Skeletal muscle satellite cell (primary cell): ENCODE results near the gene TAF1.
"Not testable (repeated sequence)": the region's sequence is repeated elsewhere in the genome, so short reads cannot be mapped to it uniquely, and the experiment has no call there.

Experiments
- H3K27me3 ChIP-seq: 2 replicates; pipeline ENCODE4 v1.7.0; 2013; ENCODE audit warnings: low read length; ENCODE audit not compliant: control insufficient read depth, insufficient read depth
- H3K36me3 ChIP-seq: 2 replicates; pipeline ENCODE4 v1.7.0; 2013; ENCODE audit warnings: mild to moderate bottlenecking, control low read depth, low read length; ENCODE audit not compliant: insufficient read depth
- H3K4me1 ChIP-seq: 2 replicates; pipeline ENCODE4 v1.7.0; 2013; ENCODE audit warnings: low read length; ENCODE audit not compliant: control insufficient read depth, insufficient read depth
- H3K4me2 ChIP-seq: 2 replicates; pipeline ENCODE4 v1.7.0; 2013; ENCODE audit warnings: mild to moderate bottlenecking, low read length
- H3K4me3 ChIP-seq: 2 replicates; pipeline ENCODE4 v1.7.0; 2013; ENCODE audit warnings: low read length
- H3K9ac ChIP-seq: 2 replicates; pipeline ENCODE4 v1.7.0; 2013; ENCODE audit warnings: mild to moderate bottlenecking, low read depth, low read length, moderate library complexity
- H3K9me3 ChIP-seq: replicated peaks from 2 replicates; pipeline ENCODE4 v1.7.0; 2013; ENCODE audit warnings: mild to moderate bottlenecking, control low read depth, low read length

TAF1 gene

GRCh38 chrX:71482228-71482958 lies 116.2 kb downstream of the TAF1 start:
- no peaks in the 10 kb centered on the region for H3K4me1 ChIP-seq
- no peaks in the 10 kb centered on the region for H3K27me3 ChIP-seq
- H3K4me3 ChIP-seq = no peak overlapping the region
- H3K36me3 ChIP-seq = no peaks in the 10 kb centered on the region
- H3K4me2 ChIP-seq = no peak overlapping the region
- H3K9ac ChIP-seq = no peak overlapping the region
- no peaks in the 10 kb centered on the region for H3K9me3 ChIP-seq

GRCh38 chrX:71487814-71488213 lies 121.7 kb downstream of the TAF1 start:
- H3K4me3 ChIP-seq = no peak overlapping the region
- H3K36me3 ChIP-seq = no peaks in the 10 kb centered on the region

GRCh38 chrX:71489540-71489939 lies 123.4 kb downstream of the TAF1 start:
- Histone ChIP-seq H3K9ac (no peak overlapping the region), H3K4me3 (no peak overlapping the region), H3K27me3 (no peaks in the 10 kb centered on the region), H3K4me1 (no peaks in the 10 kb centered on the region), H3K9me3 (no peaks in the 10 kb centered on the region), H3K4me2 (no peak overlapping the region), H3K36me3 (no peaks in the 10 kb centered on the region)

More at GRCh38 chrX:71487814-71488213, 121.7 kb downstream of the TAF1 start:
- Histone ChIP-seq H3K4me2 (no peak overlapping the region), H3K9ac (no peak overlapping the region), H3K4me1 (no peaks in the 10 kb centered on the region), H3K9me3 (no peaks in the 10 kb centered on the region), H3K27me3 (no peaks in the 10 kb centered on the region)

GRCh38 chrX:71492231-71493065 lies 126.3 kb downstream of the TAF1 start:
- Histone ChIP-seq H3K4me3 (peak overlapping the region; percentile 68), H3K36me3 (no peaks in the 10 kb centered on the region), H3K9ac (peak overlapping the region; percentile 66), H3K27me3 (no peaks in the 10 kb centered on the region), H3K9me3 (no peaks in the 10 kb centered on the region), H3K4me2 (peak overlapping the region; percentile 95), H3K4me1 (no peaks in the 10 kb centered on the region)

- Histone ChIP-seq H3K4me2 (peak overlapping the region; percentile 95), H3K9ac (no peak overlapping the region), H3K36me3 (no peaks in the 10 kb centered on the region), H3K4me3 (peak overlapping the region; percentile 68), H3K27me3 (no peaks in the 10 kb centered on the region), H3K9me3 (no peaks in the 10 kb centered on the region), H3K4me1 (no peaks in the 10 kb centered on the region)
These were observed 127.0 kb downstream of the TAF1 start for GRCh38 chrX:71493111-71493613.

- not testable (repeated sequence) for H3K9me3 ChIP-seq, H3K4me1 ChIP-seq, H3K9ac ChIP-seq, H3K4me3 ChIP-seq, H3K36me3 ChIP-seq, H3K4me2 ChIP-seq, H3K27me3 ChIP-seq
These were observed 129.8 kb downstream of the TAF1 start for GRCh38 chrX:71495979-71496378.

- no peaks in the 10 kb centered on the region for H3K9me3 ChIP-seq
- no peak overlapping the region for H3K9ac ChIP-seq
- H3K36me3 ChIP-seq = no peaks in the 10 kb centered on the region
- no peak overlapping the region for H3K4me2 ChIP-seq
- H3K4me3 ChIP-seq = no peak overlapping the region
- H3K4me1 ChIP-seq = no peaks in the 10 kb centered on the region
- H3K27me3 ChIP-seq = no peaks in the 10 kb centered on the region
These were observed 130.3 kb downstream of the TAF1 start for GRCh38 chrX:71496476-71496875.

GRCh38 chrX:71502080-71502479 lies 135.9 kb downstream of the TAF1 start:
- H3K4me1 ChIP-seq, H3K27me3 ChIP-seq, H3K4me2 ChIP-seq, H3K9ac ChIP-seq, H3K9me3 ChIP-seq, H3K36me3 ChIP-seq, H3K4me3 ChIP-seq: not testable (repeated sequence)

- Histone ChIP-seq H3K4me3 (no peak overlapping the region), H3K36me3 (no peaks in the 10 kb centered on the region), H3K4me2 (no peak overlapping the region), H3K4me1 (no peaks in the 10 kb centered on the region), H3K27me3 (no peaks in the 10 kb centered on the region), H3K9ac (no peak overlapping the region), H3K9me3 (no peaks in the 10 kb centered on the region)
These were observed 138.2 kb downstream of the TAF1 start for GRCh38 chrX:71504346-71504745.

- Histone ChIP-seq H3K9me3 (no peaks in the 10 kb centered on the region), H3K4me2 (no peak overlapping the region), H3K4me3 (no peak overlapping the region), H3K27me3 (no peaks in the 10 kb centered on the region), H3K9ac (no peak overlapping the region), H3K36me3 (no peaks in the 10 kb centered on the region), H3K4me1 (no peaks in the 10 kb centered on the region)
These were observed 143.1 kb downstream of the TAF1 start for GRCh38 chrX:71509289-71509688.

- Histone ChIP-seq H3K27me3 (no peaks in the 10 kb centered on the region), H3K36me3 (no peaks in the 10 kb centered on the region), H3K4me2 (no peak overlapping the region), H3K4me3 (no peak overlapping the region), H3K4me1 (peaks cover 5% of the 10 kb centered on the region), H3K9me3 (no peaks in the 10 kb centered on the region), H3K9ac (no peak overlapping the region)
These were observed 144.0 kb downstream of the TAF1 start for GRCh38 chrX:71510161-71510560.
